H1 (cell line): ENCODE data around the gene MIPOL1. TPM values are rescaled to one million over a fixed set of nuclear protein-coding genes. Genes with fewer than 3 reads are reported as not detected.

Experiments
- CTCF ChIA-PET: fragments of 300-600 bp; sonication (Branson Sonifier 250); formaldehyde crosslinking; loops from one replicate; lab custom pipeline; 2021; ENCODE audit not compliant: partially characterized antibody; lab: Charles Lee
- POLR2A ChIA-PET: fragments of 300-600 bp; sonication (Branson Sonifier 250); formaldehyde crosslinking; loops from one replicate; lab custom pipeline; 2021; ENCODE audit warnings: inconsistent platforms; ENCODE audit not compliant: partially characterized antibody; lab: Charles Lee
- DNase-seq, 2 experiments: peaks; one replicate each; pipeline versions ENCODE4 v3.0.0 to v3.0.0-alpha.2; 2010 to 2022; ENCODE audit warnings: low spot score in 2 of 2, low read depth in 1 of 2, mixed read lengths in 1 of 2
- FAIRE-seq: peaks from 2 replicates; lab custom pipeline; 2011; peaks lifted over from hg19 to GRCh38; lab: Jason Lieb, UNC
- H2AFZ ChIP-seq: 2 replicates; pipeline ENCODE4 v1.8.1; 2012; ENCODE audit warnings: low read length, inconsistent platforms
- H2AK5ac ChIP-seq: 2 replicates; pipeline ENCODE4 v1.6.1; 2013; ENCODE audit warnings: low read depth, low read length
- H2BK120ac ChIP-seq: replicated peaks from 2 replicates; pipeline ENCODE3; 2013; ENCODE audit warnings: low read depth, low read length, inconsistent platforms
- H2BK12ac ChIP-seq: 2 replicates; pipeline ENCODE4 v1.6.1; 2013; ENCODE audit warnings: low read depth, low read length
- H2BK15ac ChIP-seq: 2 replicates; pipeline ENCODE4 v1.6.1; 2013; ENCODE audit warnings: low read length
- H2BK20ac ChIP-seq: 2 replicates; pipeline ENCODE4 v1.6.1; 2013; ENCODE audit warnings: low read length
- H2BK5ac ChIP-seq: 2 replicates; pipeline ENCODE4 v1.6.1; 2013; ENCODE audit warnings: low read depth, low read length
- H3K14ac ChIP-seq: 2 replicates; pipeline ENCODE4 v1.6.1; 2013; ENCODE audit warnings: inconsistent platforms; ENCODE audit not compliant: insufficient read length
- H3K18ac ChIP-seq: 2 replicates; pipeline ENCODE4 v1.6.1; 2013; ENCODE audit warnings: low read length; ENCODE audit errors: extremely low read depth
- H3K23ac ChIP-seq: 2 replicates; pipeline ENCODE4 v1.6.1; 2013; ENCODE audit warnings: inconsistent platforms; ENCODE audit not compliant: insufficient read length
- H3K23me2 ChIP-seq: 2 replicates; pipeline ENCODE4 v1.6.1; 2013; ENCODE audit warnings: low read depth, low read length
- H3K27ac ChIP-seq: 2 replicates; pipeline ENCODE4 v1.6.1; 2011; ENCODE audit warnings: low read depth, low read length, inconsistent platforms
- H3K27me3 ChIP-seq, 4 experiments: replicated peaks in 1 of 4; 1 replicate in 1 of 4; 2 replicates in 3 of 4; pipeline versions ENCODE4 v1.6.1 to v1.8.1; 2011 to 2013; ENCODE audit warnings: low read length in 3 of 4, mild to moderate bottlenecking in 3 of 4, inconsistent platforms in 2 of 4, mixed read lengths in 2 of 4, moderate library complexity in 1 of 4; ENCODE audit not compliant: control insufficient read depth in 3 of 4, insufficient read depth in 3 of 4; ENCODE audit errors: extremely low read depth in 1 of 4
- H3K36me3 ChIP-seq, 4 experiments: 2 replicates each; pipeline versions ENCODE4 v1.6.1 to v1.8.1; 2011 to 2013; ENCODE audit warnings: mild to moderate bottlenecking in 4 of 4, low read length in 3 of 4, moderate library complexity in 2 of 4, control low read depth in 1 of 4, inconsistent platforms in 1 of 4; ENCODE audit not compliant: insufficient read depth in 4 of 4, control insufficient read depth in 2 of 4
- H3K4ac ChIP-seq: replicated peaks from 2 replicates; pipeline ENCODE3; 2013; ENCODE audit warnings: low read length, low read depth, mixed read lengths, inconsistent platforms; ENCODE audit not compliant: insufficient read length
- H3K4me1 ChIP-seq, 4 experiments: replicated peaks in 1 of 4; 1 replicate in 1 of 4; 2 replicates in 3 of 4; pipeline versions ENCODE4 v1.6.1 to v1.8.1; 2011 to 2013; ENCODE audit warnings: low read length in 3 of 4, inconsistent platforms in 2 of 4, mixed read lengths in 1 of 4; ENCODE audit not compliant: insufficient read depth in 4 of 4, control insufficient read depth in 3 of 4
- H3K4me2 ChIP-seq, 2 experiments: 2 replicates each; pipeline versions ENCODE4 v1.6.1 to v1.8.1; 2011 to 2013; ENCODE audit warnings: low read depth in 2 of 2, low read length in 2 of 2, control low read depth in 1 of 2, inconsistent platforms in 1 of 2, mild to moderate bottlenecking in 1 of 2; ENCODE audit not compliant: insufficient read depth in 1 of 2
- H3K4me3 ChIP-seq, 4 experiments: fragments of 200-600, 300-600 bp in 1 of 4; sonication (generic), shearing (Covaris generic), sonication (Bioruptor Twin) in 1 of 4; 2 replicates each; pipeline versions ENCODE4 v1.5.1 to v1.8.1; 2011 to 2016; ENCODE audit warnings: low read length in 4 of 4, low read depth in 3 of 4, control low read depth in 2 of 4, inconsistent platforms in 2 of 4, mild to moderate bottlenecking in 2 of 4, mixed read lengths in 1 of 4, moderate library complexity in 1 of 4; ENCODE audit not compliant: insufficient read depth in 2 of 4; ENCODE audit errors: extremely low read depth in 1 of 4
- H3K56ac ChIP-seq: replicated peaks from 2 replicates; pipeline ENCODE3; 2013; ENCODE audit warnings: low read depth, mild to moderate bottlenecking, mixed read lengths, low read length, inconsistent platforms; ENCODE audit not compliant: insufficient read length
- H3K79me1 ChIP-seq: 2 replicates; pipeline ENCODE4 v1.6.1; 2013; ENCODE audit warnings: low read depth, low read length, control low read depth
- H3K79me2 ChIP-seq, 2 experiments: 2 replicates each; pipeline versions ENCODE4 v1.6.1 to v1.8.1; 2012 to 2013; ENCODE audit warnings: low read length in 2 of 2, mild to moderate bottlenecking in 2 of 2, inconsistent platforms in 1 of 2; ENCODE audit not compliant: insufficient read depth in 2 of 2, control insufficient read depth in 1 of 2
- H3K9ac ChIP-seq, 4 experiments: replicated peaks in 1 of 4; 1 replicate in 1 of 4; 2 replicates in 3 of 4; pipeline versions ENCODE4 v1.6.1 to v1.8.1; 2011 to 2013; ENCODE audit warnings: low read depth in 3 of 4, low read length in 3 of 4, control low read depth in 2 of 4, mild to moderate bottlenecking in 2 of 4, moderate library complexity in 2 of 4, inconsistent platforms in 1 of 4; ENCODE audit errors: extremely low read depth in 1 of 4
- H3K9me3 ChIP-seq, 2 experiments: 2 replicates each; pipeline versions ENCODE4 v1.6.1 to v1.8.1; 2012 to 2013; ENCODE audit warnings: mild to moderate bottlenecking in 2 of 2, moderate library complexity in 2 of 2, control low read depth in 1 of 2, inconsistent platforms in 1 of 2, low read depth in 1 of 2, low read length in 1 of 2, mixed read lengths in 1 of 2; ENCODE audit not compliant: insufficient read depth in 2 of 2
- H4K20me1 ChIP-seq, 2 experiments: replicated peaks in 1 of 2; 2 replicates each; pipeline versions ENCODE3 to v1.8.1; 2011 to 2013; ENCODE audit warnings: inconsistent platforms in 2 of 2, low read length in 2 of 2, mild to moderate bottlenecking in 1 of 2; ENCODE audit not compliant: insufficient read depth in 2 of 2, control insufficient read depth in 1 of 2
- H4K5ac ChIP-seq: 2 replicates; pipeline ENCODE4 v1.6.1; 2013; ENCODE audit warnings: low read length, low read depth, mixed read lengths, inconsistent platforms; ENCODE audit not compliant: insufficient read length
- H4K8ac ChIP-seq: 2 replicates; pipeline ENCODE4 v1.8.0; 2013; ENCODE audit warnings: mild to moderate bottlenecking, moderate library complexity, low read length, inconsistent platforms; ENCODE audit not compliant: insufficient read depth; ENCODE audit errors: extremely low read depth
- H4K91ac ChIP-seq: replicated peaks from 2 replicates; pipeline ENCODE3; 2013; ENCODE audit warnings: low read length, mixed read lengths, inconsistent platforms; ENCODE audit not compliant: insufficient read length
- CTBP2 ChIP-seq: IDR thresholded peaks from 2 replicates; pipeline ENCODE4 v1.7.0; 2011; ENCODE audit warnings: borderline replicate concordance, mild to moderate bottlenecking, moderate library complexity, mixed read lengths, low read length; ENCODE audit not compliant: insufficient read depth, insufficient read length
- KDM5A ChIP-seq: fragments of 200-600 bp; IDR thresholded peaks from 2 replicates; pipeline ENCODE4 v1.7.1; 2012; ENCODE audit warnings: mild to moderate bottlenecking, low read length, inconsistent platforms, mixed read lengths
- POLR2A ChIP-seq, 2 experiments: IDR thresholded peaks; 1 replicate in 1 of 2; 2 replicates in 1 of 2; pipeline ENCODE4 v1.6.1; 2011; ENCODE audit warnings: low read depth in 2 of 2, low read length in 2 of 2, mild to moderate bottlenecking in 2 of 2; ENCODE audit errors: control extremely low read depth in 1 of 2
- TBP ChIP-seq: IDR thresholded peaks from 2 replicates; pipeline ENCODE4 v1.6.1; 2011; ENCODE audit warnings: low read depth, low read length, improper control_type of control experiment
- TCF12 ChIP-seq: IDR thresholded peaks from 2 replicates; pipeline ENCODE4 v1.6.1; 2011; ENCODE audit warnings: low read depth, mild to moderate bottlenecking, low read length
- WGBS, 2 experiments: shearing (Covaris generic) in 1 of 2; methylation state at CpG; one replicate each; pipeline versions ENCODE4 v1.1.6 to v1.1.7; 2013 to 2015; ENCODE audit warnings: low lambda C conversion rate in 2 of 2, mixed read lengths in 2 of 2, inconsistent platforms in 1 of 2, low coverage in 1 of 2, missing lambda C conversion rate in 1 of 2; ENCODE audit not compliant: insufficient replicate concordance in 2 of 2, insufficient coverage in 1 of 2, insufficient read length in 1 of 2; ENCODE audit errors: extremely low coverage in 1 of 2, missing lambda C conversion rate in 1 of 2; 5-methylcytosine and 5-hydroxymethylcytosine counted together
- polyA plus RNA-seq, 7 experiments: library from polyadenylated mRNA; depleted of rRNA in 3 of 7; stranded (reverse) in 5 of 7; unstranded in 2 of 7; fragments of >200 nt in 5 of 7; fragments of 200-250 nt in 2 of 7; gene quantifications; 1 replicate in 5 of 7; 2 replicates in 1 of 7; 4 replicates in 1 of 7; pipeline versions ENCODE4 v1.2.1 to v1.2.3, GENCODE V29; 2011 to 2013; ENCODE audit warnings: missing spikeins in 2 of 7, mixed read lengths in 2 of 7
- total RNA-seq: library from RNA; stranded (reverse); fragmentation: NEBNext Ultra II Directional; extraction: Animal tissue kit (Norgen Biotek cat#: 25700); gene quantifications from 2 replicates; pipeline ENCODE4 v1.2.1, GENCODE V29; 2021

The MIPOL1 gene
- total and polyA plus RNA-seq, 2 of the 8 experiments (the other 6 are each of a cell fraction or from before 2014, with no cell fraction given): 2.8 to 23.9 TPM

GRCh38 chr14:37384870-37385596 lies 187.3 kb downstream of the MIPOL1 start:
- H3K36me3 ChIP-seq: no peaks in the 10 kb centered on the region
- H3K79me1 ChIP-seq: no peaks in the 10 kb centered on the region
- no peak overlapping the region for H3K14ac ChIP-seq
- no peaks in the 10 kb centered on the region for H3K79me2 ChIP-seq
- H3K4me1 ChIP-seq: no peaks in the 10 kb centered on the region
- no peak overlapping the region for H2BK20ac ChIP-seq
- POLR2A ChIA-PET: no interaction called here
- DNase-seq: no peak
- H3K4ac ChIP-seq: no peak overlapping the region
- peaks cover 0 to 1% of the 10 kb centered on the region in 2 experiments for H4K20me1 ChIP-seq
- 85% methylated on average over 6 of the region's 6 CpGs; no CpG with 5 or more reads in 1 of the 2 experiments for WGBS, 2 experiments
- H4K8ac ChIP-seq: no peak overlapping the region
- H2BK5ac ChIP-seq: no peak overlapping the region
- no peak overlapping the region for H3K23ac ChIP-seq
- TF ChIP-seq POLR2A (IDR thresholded peaks at IDR 0.05; ENCODE audit: control extremely low read depth in 1 of 2, low read depth in 2 of 2, low read length in 2 of 2): no peak
- no peak for TF ChIP-seq TCF12
- no peak for TF ChIP-seq TBP
- no peak for TF ChIP-seq KDM5A
- TF ChIP-seq CTBP2: no peak
- TF ChIP-seq, all 59 proteins: peak for 0
- H3K18ac ChIP-seq: no peak overlapping the region
- H2AFZ ChIP-seq: no peak overlapping the region
- H3K27ac ChIP-seq: no peak overlapping the region
- FAIRE-seq: no peak
- no peak overlapping the region for H4K91ac ChIP-seq
- H2BK12ac ChIP-seq: no peak overlapping the region
- H4K5ac ChIP-seq: no peak overlapping the region
- H3K9ac ChIP-seq: no peak overlapping the region
- H2BK15ac ChIP-seq: no peak overlapping the region
- H3K27me3 ChIP-seq: no peaks in the 10 kb centered on the region
- no peak overlapping the region for H2AK5ac ChIP-seq
- H2BK120ac ChIP-seq: no peak overlapping the region
- H3K56ac ChIP-seq: no peak overlapping the region
- CTCF ChIA-PET: interaction anchor here (1.0 kb wide), 1 partner anchor 18 kb away, joined by 3 read pairs; no protein-coding TSS in a partner anchor
- H3K4me3 ChIP-seq: no peak overlapping the region
- no peaks in the 10 kb centered on the region for H3K9me3 ChIP-seq
- H3K23me2 ChIP-seq: no peaks in the 10 kb centered on the region
- no peak overlapping the region for H3K4me2 ChIP-seq
